ENCODE results near the gene PAQR8. TPM values are rescaled to one million over a fixed set of nuclear protein-coding genes. Genes with fewer than 3 reads are reported as not detected.

Gene PAQR8
- total and polyA plus RNA-seq, 4 donors, result 0.43 to 3.3 (median 0.74) TPM

DNA sequence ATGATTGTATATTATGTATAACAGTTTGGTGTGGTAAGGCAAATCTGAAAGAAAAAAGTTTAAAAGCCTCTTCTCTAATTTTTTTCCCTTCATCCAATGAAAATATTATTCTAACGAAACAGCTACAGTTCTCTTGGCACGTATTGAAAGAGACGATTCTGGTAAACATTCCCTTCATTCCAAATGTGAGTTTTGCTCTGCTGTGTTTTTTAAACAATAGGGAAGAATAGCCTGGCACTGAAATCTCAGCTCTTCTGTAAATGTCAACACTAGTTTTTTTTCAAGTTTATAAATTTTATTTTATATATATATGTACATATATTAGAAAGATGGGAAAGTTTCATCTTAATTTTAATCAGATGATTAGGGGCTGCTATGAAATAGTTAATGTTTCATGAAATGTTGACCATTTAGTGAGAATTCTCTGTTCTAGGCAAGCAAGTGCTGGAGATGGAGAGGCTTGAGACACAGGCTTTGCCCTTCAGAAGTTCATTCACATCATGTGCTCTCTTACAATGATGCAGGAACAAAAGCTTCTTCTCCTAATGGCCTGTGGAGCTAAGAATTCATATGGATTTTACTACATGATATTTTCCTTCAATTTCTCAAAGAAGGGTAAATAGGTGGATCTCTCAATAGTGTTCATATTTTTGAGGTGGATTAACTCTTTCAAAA, 4.1 kb downstream of the PAQR8 start:
- Histone ChIP-seq H3K9ac (ENCODE audit: low read depth in 1 of 2, low read length in 2 of 2) (no peak overlapping the region), H3K4me1 (ENCODE audit: control insufficient read depth in 4 of 4, insufficient read depth in 4 of 4, low read length in 3 of 4) (peaks cover 5 to 17% (median 14%) of the 10 kb centered on the region in 4 donors), H3K36me3 (ENCODE audit: control insufficient read depth in 4 of 4, insufficient read depth in 3 of 4, low read depth in 1 of 4, low read length in 3 of 4) (no peaks in the 10 kb centered on the region), H3K9me3 (ENCODE audit: control insufficient read depth in 4 of 4, low read length in 3 of 4) (no peaks in the 10 kb centered on the region), H3K4me3 (ENCODE audit: low read depth in 1 of 3, low read length in 3 of 3) (no peak overlapping the region), H3K27ac (ENCODE audit: low read depth in 1 of 2, low read length in 2 of 2) (no peak overlapping the region), H3K27me3 (ENCODE audit: control insufficient read depth in 4 of 4, insufficient read depth in 4 of 4, low read length in 3 of 4) (no peaks in the 10 kb centered on the region)
- TF ChIP-seq JUND (IDR thresholded peaks at IDR 0.05) (no peak), FOXA1 (IDR thresholded peaks at IDR 0.05) (no peak), NR2F2 (IDR thresholded peaks at IDR 0.05) (no peak), HNF4A (conservative IDR thresholded peaks at IDR 0.05) (no peak), RAD21 (IDR thresholded peaks at IDR 0.05) (no peak), SP1 (IDR thresholded peaks at IDR 0.05) (no peak), YY1 (IDR thresholded peaks at IDR 0.05) (no peak), EGR1 (IDR thresholded peaks at IDR 0.05; ENCODE audit: low read depth in 2 of 2) (no peak), TAF1 (conservative IDR thresholded peaks at IDR 0.05) (no peak), CTCF (IDR thresholded peaks at IDR 0.05; ENCODE audit: low read depth, low read length, missing input control) (no peak), FOXA2 (IDR thresholded peaks at IDR 0.05) (no peak), REST (IDR thresholded peaks at IDR 0.05) (no peak)
- TF ChIP-seq, protein P1, sequence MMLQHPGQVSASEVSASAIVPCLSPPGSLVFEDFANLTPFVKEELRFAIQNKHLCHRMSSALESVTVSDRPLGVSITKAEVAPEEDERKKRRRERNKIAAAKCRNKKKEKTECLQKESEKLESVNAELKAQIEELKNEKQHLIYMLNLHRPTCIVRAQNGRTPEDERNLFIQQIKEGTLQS (IDR thresholded peaks at IDR 0.05), result no peak
- DNase-seq (ENCODE audit: low spot score), result no peak
- 43% methylated on average over 3 of the region's 3 CpGs for WGBS

DNA sequence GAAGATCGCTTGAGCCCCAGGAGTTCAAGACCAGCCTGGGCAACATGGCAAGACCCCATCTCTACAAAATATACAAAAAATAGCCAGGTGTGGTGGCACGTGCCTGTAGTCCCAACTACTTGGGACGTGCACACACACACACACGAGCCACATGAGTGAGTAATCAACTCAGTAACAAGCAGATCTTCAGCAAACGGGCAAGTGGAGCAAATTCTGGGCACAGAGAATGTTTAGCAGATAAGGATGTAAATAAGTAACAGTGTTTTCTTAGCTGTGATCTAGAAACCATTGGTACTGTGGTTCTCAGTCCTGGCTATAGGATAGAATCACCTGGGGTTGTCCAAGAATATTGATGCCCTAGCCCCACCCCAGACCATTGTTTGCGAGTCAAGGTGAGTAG, 6.1 kb downstream of the PAQR8 start:
- Histone ChIP-seq H3K27ac (ENCODE audit: low read depth in 1 of 2, low read length in 2 of 2) (no peak overlapping the region), H3K4me1 (ENCODE audit: control insufficient read depth in 4 of 4, insufficient read depth in 4 of 4, low read length in 3 of 4) (peaks cover 4 to 19% (median 9%) of the 10 kb centered on the region in 4 donors), H3K36me3 (ENCODE audit: control insufficient read depth in 4 of 4, insufficient read depth in 3 of 4, low read depth in 1 of 4, low read length in 3 of 4) (no peaks in the 10 kb centered on the region), H3K27me3 (ENCODE audit: control insufficient read depth in 4 of 4, insufficient read depth in 4 of 4, low read length in 3 of 4) (no peaks in the 10 kb centered on the region), H3K9me3 (ENCODE audit: control insufficient read depth in 4 of 4, low read length in 3 of 4) (no peaks in the 10 kb centered on the region), H3K9ac (ENCODE audit: low read depth in 1 of 2, low read length in 2 of 2) (no peak overlapping the region), H3K4me3 (ENCODE audit: low read depth in 1 of 3, low read length in 3 of 3) (no peak overlapping the region)
- WGBS, result 83% methylated on average over 6 of the region's 6 CpGs
- no peak for DNase-seq (ENCODE audit: low spot score)
- TF ChIP-seq, protein P2, sequence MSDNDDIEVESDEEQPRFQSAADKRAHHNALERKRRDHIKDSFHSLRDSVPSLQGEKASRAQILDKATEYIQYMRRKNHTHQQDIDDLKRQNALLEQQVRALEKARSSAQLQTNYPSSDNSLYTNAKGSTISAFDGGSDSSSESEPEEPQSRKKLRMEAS (IDR thresholded peaks at IDR 0.05), result no peak
- TF ChIP-seq YY1 (IDR thresholded peaks at IDR 0.05), result no peak
- no peak for TF ChIP-seq HNF4A (conservative IDR thresholded peaks at IDR 0.05)
- no peak for TF ChIP-seq SP1 (IDR thresholded peaks at IDR 0.05)
- no peak for TF ChIP-seq HNF4G (IDR thresholded peaks at IDR 0.05)
- TF ChIP-seq REST (IDR thresholded peaks at IDR 0.05), result no peak
- TF ChIP-seq FOXA1 (IDR thresholded peaks at IDR 0.05), result no peak
- no peak for TF ChIP-seq TAF1 (conservative IDR thresholded peaks at IDR 0.05)
- TF ChIP-seq RXRA (IDR thresholded peaks at IDR 0.05), result no peak
- TF ChIP-seq RAD21 (IDR thresholded peaks at IDR 0.05), result no peak
- TF ChIP-seq GABPA (IDR thresholded peaks at IDR 0.05 in 1 of 2, conservative IDR thresholded peaks at IDR 0.05 in 1 of 2), result no peak
- TF ChIP-seq CTCF (IDR thresholded peaks at IDR 0.05; ENCODE audit: low read depth, low read length, missing input control), result no peak
- TF ChIP-seq FOXA2 (IDR thresholded peaks at IDR 0.05), result no peak

Data from liver (tissue), 9 donors.